PFSK-1 (cell line): ENCODE data around the gene ZC3HAV1L.

Experiments
- FOXP2 ChIP-seq: optimal IDR thresholded peaks from 2 replicates; pipeline ENCODE3; 2011; ENCODE audit warnings: borderline replicate concordance, control low read depth, inconsistent platforms; ENCODE audit not compliant: insufficient read depth; ENCODE audit errors: extremely low read length, extremely low read depth
- POLR2AphosphoS5 ChIP-seq: IDR thresholded peaks from 2 replicates; pipeline ENCODE4 v1.6.1; 2012; ENCODE audit warnings: low read depth, mild to moderate bottlenecking, control low read depth, low read length, moderate library complexity
- REST ChIP-seq, 2 experiments: IDR thresholded peaks; 2 replicates each; pipeline versions ENCODE4 v1.6.1 to v1.8.0; 2011 to 2012; ENCODE audit warnings: low read depth in 2 of 2, low read length in 2 of 2, control low read depth in 1 of 2, inconsistent platforms in 1 of 2, mild to moderate bottlenecking in 1 of 2, moderate library complexity in 1 of 2; ENCODE audit not compliant: insufficient read depth in 1 of 2
- SIN3A ChIP-seq: IDR thresholded peaks from 2 replicates; pipeline ENCODE4 v1.6.1; 2012; ENCODE audit warnings: mild to moderate bottlenecking, low read length, moderate library complexity, borderline replicate concordance; ENCODE audit not compliant: insufficient read depth
- TAF1 ChIP-seq: IDR thresholded peaks from 2 replicates; pipeline ENCODE4 v1.6.1; 2012; ENCODE audit warnings: low read length, control low read depth, borderline replicate concordance; ENCODE audit not compliant: insufficient read depth

DNA sequence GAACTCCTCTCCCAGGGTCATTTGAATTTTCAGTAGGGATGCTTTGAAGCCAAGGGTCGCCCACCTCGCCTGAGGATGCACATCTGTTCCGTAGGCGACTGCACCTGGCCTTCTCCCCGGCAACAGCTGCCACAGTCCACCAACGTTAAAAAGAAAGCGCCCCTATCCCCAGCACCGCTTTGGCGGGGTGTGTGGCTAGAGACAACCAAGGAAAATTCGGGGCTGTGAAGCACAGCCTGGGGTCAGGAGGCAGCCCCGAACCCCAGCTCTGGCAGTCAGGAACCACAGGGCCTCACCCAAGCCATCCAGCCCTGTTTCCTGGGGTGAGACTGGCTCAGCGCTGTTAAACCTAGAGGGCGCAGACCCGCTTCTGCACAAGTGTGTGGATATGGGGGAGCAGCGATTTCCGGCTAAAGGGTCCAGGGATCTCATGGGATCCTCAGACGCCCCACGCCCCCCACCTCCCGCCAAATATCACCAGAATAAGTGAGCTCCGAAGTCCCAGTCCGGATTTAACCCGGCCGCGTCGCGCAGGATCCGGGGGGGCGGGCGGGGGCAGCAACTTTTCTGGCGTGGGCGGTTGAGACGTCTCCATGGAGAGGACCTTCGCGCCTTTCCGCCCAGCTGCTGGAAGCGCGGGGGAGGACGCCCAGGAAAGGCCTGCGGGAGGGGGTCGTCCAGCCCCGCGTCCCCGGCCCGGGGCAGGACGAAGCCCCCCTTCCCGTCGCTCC, 822 bp downstream of the ZC3HAV1L start:
- TF ChIP-seq REST (IDR thresholded peaks at IDR 0.05; ENCODE audit: insufficient read depth in 1 of 2, low read depth in 2 of 2, low read length in 2 of 2) = no peak
- no peak for TF ChIP-seq TAF1
- no peak for TF ChIP-seq POLR2AphosphoS5
- no peak for TF ChIP-seq FOXP2
- TF ChIP-seq SIN3A = no peak
